ENCODE data around the gene TBC1D14. TPM values are rescaled to one million over a fixed set of nuclear protein-coding genes. Genes with fewer than 3 reads are reported as not detected.

Gene TBC1D14
- total RNA-seq, 1 experiment from 2014 or later: 36.3 TPM

GRCh38 chr4:7041246-7041645 is 131.6 kb downstream of the TBC1D14 start:
- Histone ChIP-seq H3K36me3 (ENCODE audit: control insufficient read depth, insufficient read depth, low read length) (no peaks in the 10 kb centered on the region), H3K4me3 (ENCODE audit: low read depth in 2 of 2, low read length in 2 of 2) (no peak overlapping the region), H3K4me1 (ENCODE audit: control insufficient read depth, insufficient read depth, low read length) (peaks cover 28% of the 10 kb centered on the region), H3K27ac (ENCODE audit: low read length) (no peak overlapping the region), H3K9me3 (ENCODE audit: control insufficient read depth, insufficient read depth, low read depth, low read length) (no peaks in the 10 kb centered on the region), H3K27me3 (ENCODE audit: control insufficient read depth, insufficient read depth, low read length) (no peaks in the 10 kb centered on the region)
- intact Hi-C loops (cut with micrococcal nuclease; ENCODE audit: unreplicated experiment) (no loop called here), in situ Hi-C loops (cut with HindIII; ENCODE audit: low pct_unique_long_range_greater_than_20kb, low sequenced_read_pairs) (no loop called here)
- DNase-seq (ENCODE audit: low read depth, low spot score): no peak
- ChIA-PET POLR2A (interaction anchor here (0.6 kb wide), 2 partner anchors 27 to 55 kb away, joined by 7 to 15 read pairs; no protein-coding TSS in a partner anchor), CTCF (no interaction called here)
- BruUV-seq (replicated peaks): TSS peak; percentile 95
- TF ChIP-seq SIN3A (IDR thresholded peaks at IDR 0.05; ENCODE audit: borderline replicate concordance, insufficient read depth, low read depth, low read length) (no peak), POLR2AphosphoS5 (IDR thresholded peaks at IDR 0.05; ENCODE audit: low read depth, low read length) (no peak)
- ATAC-seq: no peak

- no peak overlapping the region; the same call in 1 of the 2 replicates for H3K27ac ChIP-seq (ENCODE audit: low read length)
- no peaks in the 10 kb centered on the region for H3K36me3 ChIP-seq (ENCODE audit: control insufficient read depth, insufficient read depth, low read length)
- in situ Hi-C loops (cut with HindIII; ENCODE audit: low pct_unique_long_range_greater_than_20kb, low sequenced_read_pairs) (no loop called here), intact Hi-C loops (cut with micrococcal nuclease; ENCODE audit: unreplicated experiment) (no loop called here)
- POLR2A ChIA-PET: interaction anchor here (0.6 kb wide), 1 partner anchor 55 kb away, joined by 7 read pairs; no protein-coding TSS in a partner anchor
- BruUV-seq (replicated peaks): no TSS peak
- ATAC-seq (no peak), DNase-seq (ENCODE audit: low read depth, low spot score) (no peak)
- CTCF ChIA-PET: no interaction called here
- peak overlapping the region; percentile 66 to 69 for H3K4me3 ChIP-seq (ENCODE audit: low read depth in 2 of 2, low read length in 2 of 2)
- H3K4me1 ChIP-seq (ENCODE audit: control insufficient read depth, insufficient read depth, low read length): peaks cover 27% of the 10 kb centered on the region
- H3K9me3 ChIP-seq (ENCODE audit: control insufficient read depth, insufficient read depth, low read depth, low read length): no peaks in the 10 kb centered on the region
- TF ChIP-seq CTCF (IDR thresholded peaks at IDR 0.05) (no peak), POLR2AphosphoS5 (IDR thresholded peaks at IDR 0.05; ENCODE audit: low read depth, low read length) (no peak), TCF7L2 (IDR thresholded peaks at IDR 0.05; ENCODE audit: low read depth, low read length) (no peak), REST (IDR thresholded peaks at IDR 0.05; ENCODE audit: insufficient read depth in 1 of 2, low read depth in 2 of 2, low read length in 1 of 2) (no peak), SIN3A (IDR thresholded peaks at IDR 0.05; ENCODE audit: borderline replicate concordance, insufficient read depth, low read depth, low read length) (no peak)
- H3K27me3 ChIP-seq (ENCODE audit: control insufficient read depth, insufficient read depth, low read length): no peaks in the 10 kb centered on the region
Observed at GRCh38 chr4:7041801-7042502, 132.3 kb downstream of the TBC1D14 start.
